HG02588 (cell line): ENCODE data around the gene LRP4.
A peak's percentile ranks its signal among the peaks of the same experiment; 100 is the strongest.
"Not testable (repeated sequence)": the region's sequence is repeated elsewhere in the genome, so short reads cannot be mapped to it uniquely, and the experiment has no call there.

Experiments
- ATAC-seq: cut with Tn5 transposase; IDR thresholded peaks from one replicate; pipeline ENCODE4 v1.9.1; 2021; ENCODE audit warnings: mild to moderate bottlenecking, moderate library complexity; ENCODE audit not compliant: unreplicated experiment

LRP4 gene, protein sequence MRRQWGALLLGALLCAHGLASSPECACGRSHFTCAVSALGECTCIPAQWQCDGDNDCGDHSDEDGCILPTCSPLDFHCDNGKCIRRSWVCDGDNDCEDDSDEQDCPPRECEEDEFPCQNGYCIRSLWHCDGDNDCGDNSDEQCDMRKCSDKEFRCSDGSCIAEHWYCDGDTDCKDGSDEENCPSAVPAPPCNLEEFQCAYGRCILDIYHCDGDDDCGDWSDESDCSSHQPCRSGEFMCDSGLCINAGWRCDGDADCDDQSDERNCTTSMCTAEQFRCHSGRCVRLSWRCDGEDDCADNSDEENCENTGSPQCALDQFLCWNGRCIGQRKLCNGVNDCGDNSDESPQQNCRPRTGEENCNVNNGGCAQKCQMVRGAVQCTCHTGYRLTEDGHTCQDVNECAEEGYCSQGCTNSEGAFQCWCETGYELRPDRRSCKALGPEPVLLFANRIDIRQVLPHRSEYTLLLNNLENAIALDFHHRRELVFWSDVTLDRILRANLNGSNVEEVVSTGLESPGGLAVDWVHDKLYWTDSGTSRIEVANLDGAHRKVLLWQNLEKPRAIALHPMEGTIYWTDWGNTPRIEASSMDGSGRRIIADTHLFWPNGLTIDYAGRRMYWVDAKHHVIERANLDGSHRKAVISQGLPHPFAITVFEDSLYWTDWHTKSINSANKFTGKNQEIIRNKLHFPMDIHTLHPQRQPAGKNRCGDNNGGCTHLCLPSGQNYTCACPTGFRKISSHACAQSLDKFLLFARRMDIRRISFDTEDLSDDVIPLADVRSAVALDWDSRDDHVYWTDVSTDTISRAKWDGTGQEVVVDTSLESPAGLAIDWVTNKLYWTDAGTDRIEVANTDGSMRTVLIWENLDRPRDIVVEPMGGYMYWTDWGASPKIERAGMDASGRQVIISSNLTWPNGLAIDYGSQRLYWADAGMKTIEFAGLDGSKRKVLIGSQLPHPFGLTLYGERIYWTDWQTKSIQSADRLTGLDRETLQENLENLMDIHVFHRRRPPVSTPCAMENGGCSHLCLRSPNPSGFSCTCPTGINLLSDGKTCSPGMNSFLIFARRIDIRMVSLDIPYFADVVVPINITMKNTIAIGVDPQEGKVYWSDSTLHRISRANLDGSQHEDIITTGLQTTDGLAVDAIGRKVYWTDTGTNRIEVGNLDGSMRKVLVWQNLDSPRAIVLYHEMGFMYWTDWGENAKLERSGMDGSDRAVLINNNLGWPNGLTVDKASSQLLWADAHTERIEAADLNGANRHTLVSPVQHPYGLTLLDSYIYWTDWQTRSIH (N-terminal part only)

DNA sequence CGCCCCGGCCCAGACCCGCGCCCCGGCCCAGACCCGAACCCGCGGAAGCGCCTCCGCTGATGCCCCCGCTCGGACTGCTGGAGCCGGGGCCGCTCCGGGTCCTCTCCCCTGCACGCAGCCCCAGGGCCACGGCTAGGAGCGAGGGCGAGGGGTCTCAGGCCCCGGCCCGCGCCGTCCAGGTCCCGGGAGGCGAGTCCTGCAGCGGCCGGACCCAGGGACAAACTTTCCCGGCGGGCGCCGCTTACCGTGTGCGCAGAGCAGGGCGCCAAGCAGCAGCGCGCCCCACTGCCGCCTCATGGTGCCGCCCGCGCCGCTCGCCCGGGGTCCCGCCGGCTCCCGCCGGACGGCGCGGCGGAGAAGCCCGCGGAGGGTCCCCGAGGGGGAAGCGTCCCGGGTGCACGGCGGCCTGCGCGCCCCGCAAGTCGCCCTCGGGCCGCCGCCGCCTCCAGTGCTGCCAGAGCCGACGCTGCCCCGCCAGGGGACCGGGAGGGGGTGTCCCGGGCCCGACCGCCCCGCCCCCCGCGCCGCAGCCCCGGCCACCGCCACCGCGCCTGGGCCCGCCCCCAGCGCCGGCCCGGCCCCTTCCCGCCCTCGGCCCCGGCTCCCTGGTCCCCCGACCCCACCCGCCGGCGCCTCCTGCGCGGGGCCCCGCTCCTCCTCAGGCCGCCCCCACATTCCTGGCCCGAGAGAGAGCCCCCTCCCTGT, at the start of gene LRP4:
TSS of gene LRP4 (minus strand) at position 468 of the 705 bp plus-strand sequence. CDS start at position 297, 171 bp downstream.
- no peak for ATAC-seq

DNA sequence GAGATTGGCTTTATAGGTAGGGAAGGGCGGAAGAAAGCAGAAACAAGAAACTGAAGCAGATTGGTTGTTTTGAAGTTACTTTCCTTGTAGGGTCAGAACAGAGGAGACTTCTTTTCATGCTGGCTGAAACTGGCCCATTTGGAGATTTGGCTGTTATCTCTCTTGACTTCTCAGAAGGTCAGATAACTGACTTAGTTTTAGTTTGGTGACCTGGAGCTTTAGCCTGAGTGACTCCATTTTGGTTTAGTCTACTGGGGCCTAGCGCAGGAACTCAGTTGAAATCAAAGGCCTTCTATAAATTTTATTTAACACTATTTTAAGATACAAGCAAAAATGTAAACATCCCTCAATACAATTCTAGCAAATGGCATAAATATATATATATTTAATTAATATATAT, 49.6 kb upstream of the LRP4 start:
- no peak for ATAC-seq

DNA sequence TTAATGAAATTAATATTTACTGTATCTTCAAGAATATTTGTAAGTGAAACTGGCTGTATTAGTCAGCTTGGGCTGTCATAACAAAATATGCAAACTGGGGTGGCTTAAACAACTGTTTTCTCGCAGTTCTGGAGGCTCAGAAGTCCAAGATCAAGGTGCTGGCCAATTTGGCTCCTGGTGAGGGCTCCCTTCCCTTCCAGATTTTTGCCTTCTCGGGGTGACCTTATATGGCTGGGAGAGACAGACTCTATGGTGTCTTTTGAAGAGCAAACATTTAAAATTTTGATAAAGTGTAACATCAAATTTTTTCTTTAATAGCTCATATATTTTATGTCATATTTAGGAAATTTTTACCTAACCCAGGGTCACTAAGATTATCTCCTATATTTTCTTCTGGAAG, 48.4 kb upstream of the LRP4 start:
- no peak for ATAC-seq

- no peak for ATAC-seq
Observed at GRCh38 chr11:46963844-46964243, 45.5 kb upstream of the LRP4 start.

DNA sequence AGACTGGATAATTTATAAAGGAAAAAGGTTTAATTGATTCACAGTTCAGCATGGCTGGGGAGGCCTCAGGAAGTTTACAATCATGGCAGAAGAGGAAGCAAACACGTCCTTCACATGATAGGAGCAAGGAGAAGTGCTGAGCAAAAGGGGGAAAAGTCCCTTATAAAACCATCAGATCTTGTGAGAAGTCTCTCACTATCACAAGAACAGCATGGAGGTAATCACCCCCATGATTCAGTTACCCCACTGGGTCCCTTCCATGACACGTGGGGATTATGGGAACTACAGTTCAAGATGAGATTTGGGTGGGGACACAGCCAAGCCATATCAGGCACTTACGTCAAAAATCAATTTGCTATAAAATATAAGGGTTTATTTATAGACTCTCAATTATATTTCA, 43.5 kb upstream of the LRP4 start:
- not testable (repeated sequence) for ATAC-seq

GRCh38 chr11:46961041-46961440, 42.7 kb upstream of the LRP4 start:
- no peak for ATAC-seq

DNA sequence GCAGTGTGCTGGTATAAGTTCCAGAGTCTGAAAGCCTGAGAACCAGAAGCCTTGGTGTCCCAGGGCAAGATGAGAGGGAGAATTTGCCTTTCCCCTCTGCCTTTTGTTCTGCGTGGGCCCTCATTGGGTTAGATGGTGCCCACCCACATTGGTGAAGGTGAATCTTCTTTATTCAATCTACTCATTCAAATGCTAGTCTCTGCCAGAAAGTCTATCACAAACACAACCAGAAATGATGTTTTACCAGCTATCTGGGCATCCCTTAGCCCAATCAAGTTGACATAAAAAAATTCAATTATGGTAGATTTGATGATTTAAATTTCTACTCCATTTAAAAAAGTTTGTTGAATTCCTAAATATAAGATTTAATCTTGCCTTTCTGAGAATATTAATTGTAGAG, 40.4 kb upstream of the LRP4 start:
- ATAC-seq, result no peak

- no peak for ATAC-seq
Observed at GRCh38 chr11:46953093-46953492, 34.7 kb upstream of the LRP4 start.

GRCh38 chr11:46952553-46952952, 34.2 kb upstream of the LRP4 start:
- ATAC-seq, result no peak

GRCh38 chr11:46951864-46952263, 33.5 kb upstream of the LRP4 start:
- no peak for ATAC-seq

DNA sequence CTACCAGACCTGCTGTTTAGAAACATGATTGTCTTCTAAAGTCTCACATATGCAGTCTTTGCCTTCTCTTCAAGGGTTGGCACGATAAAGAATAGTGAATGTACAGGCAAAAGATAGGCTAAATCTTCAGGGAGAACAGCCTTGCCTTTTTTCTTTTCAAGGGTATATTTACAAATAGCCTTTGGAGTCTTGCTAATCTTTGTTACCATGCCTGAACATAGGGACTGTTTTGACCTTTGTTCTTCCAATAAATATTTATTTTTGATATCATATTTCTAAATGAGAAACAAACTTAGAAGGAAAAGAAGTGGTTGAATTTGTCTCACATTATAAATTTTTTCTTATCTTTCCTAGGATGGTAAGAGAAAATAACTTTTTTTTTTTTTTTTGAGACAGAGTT, 30.9 kb upstream of the LRP4 start:
- ATAC-seq, result no peak

DNA sequence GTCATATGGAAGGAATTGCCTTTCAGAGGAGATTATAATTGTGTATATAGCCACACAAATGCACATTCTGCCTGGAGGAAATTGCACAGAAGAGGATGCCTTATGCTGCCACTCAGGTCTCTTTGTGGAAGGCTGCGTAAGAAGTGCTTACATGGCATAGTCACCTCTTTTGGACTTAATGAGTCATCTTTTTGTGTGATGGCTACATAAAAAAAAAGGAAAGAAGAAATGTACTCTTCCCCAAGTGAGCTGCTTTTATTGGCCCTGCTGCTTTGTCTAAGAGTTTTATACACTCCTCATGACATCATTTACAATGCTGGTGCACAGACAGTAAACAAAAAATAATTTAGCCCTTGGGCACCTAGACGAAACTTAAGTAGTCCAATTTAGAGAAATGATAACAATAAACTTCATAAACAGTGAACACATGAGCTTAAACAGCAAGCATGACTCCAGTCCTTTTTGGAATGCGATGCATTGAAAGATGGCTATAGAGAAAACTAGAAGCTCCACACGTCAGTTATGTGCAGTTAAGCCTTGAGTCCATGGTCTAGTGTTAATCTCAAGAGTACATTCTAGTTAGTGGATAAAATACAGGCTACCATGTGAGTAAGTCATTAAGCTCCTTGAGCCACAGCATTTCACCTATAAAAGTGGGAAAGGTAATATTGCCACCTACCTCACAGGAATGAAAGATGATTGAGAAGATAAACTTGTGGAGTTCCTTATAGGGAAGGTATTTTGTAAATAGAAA, 30.2 kb upstream of the LRP4 start:
- ATAC-seq, result no peak

- ATAC-seq, result no peak
Observed at GRCh38 chr11:46947399-46948077, 29.2 kb upstream of the LRP4 start.

- no peak for ATAC-seq
Observed at GRCh38 chr11:46944356-46945075, 26.2 kb upstream of the LRP4 start.

- no peak for ATAC-seq
Observed at GRCh38 chr11:46942172-46942571, 23.8 kb upstream of the LRP4 start.

DNA sequence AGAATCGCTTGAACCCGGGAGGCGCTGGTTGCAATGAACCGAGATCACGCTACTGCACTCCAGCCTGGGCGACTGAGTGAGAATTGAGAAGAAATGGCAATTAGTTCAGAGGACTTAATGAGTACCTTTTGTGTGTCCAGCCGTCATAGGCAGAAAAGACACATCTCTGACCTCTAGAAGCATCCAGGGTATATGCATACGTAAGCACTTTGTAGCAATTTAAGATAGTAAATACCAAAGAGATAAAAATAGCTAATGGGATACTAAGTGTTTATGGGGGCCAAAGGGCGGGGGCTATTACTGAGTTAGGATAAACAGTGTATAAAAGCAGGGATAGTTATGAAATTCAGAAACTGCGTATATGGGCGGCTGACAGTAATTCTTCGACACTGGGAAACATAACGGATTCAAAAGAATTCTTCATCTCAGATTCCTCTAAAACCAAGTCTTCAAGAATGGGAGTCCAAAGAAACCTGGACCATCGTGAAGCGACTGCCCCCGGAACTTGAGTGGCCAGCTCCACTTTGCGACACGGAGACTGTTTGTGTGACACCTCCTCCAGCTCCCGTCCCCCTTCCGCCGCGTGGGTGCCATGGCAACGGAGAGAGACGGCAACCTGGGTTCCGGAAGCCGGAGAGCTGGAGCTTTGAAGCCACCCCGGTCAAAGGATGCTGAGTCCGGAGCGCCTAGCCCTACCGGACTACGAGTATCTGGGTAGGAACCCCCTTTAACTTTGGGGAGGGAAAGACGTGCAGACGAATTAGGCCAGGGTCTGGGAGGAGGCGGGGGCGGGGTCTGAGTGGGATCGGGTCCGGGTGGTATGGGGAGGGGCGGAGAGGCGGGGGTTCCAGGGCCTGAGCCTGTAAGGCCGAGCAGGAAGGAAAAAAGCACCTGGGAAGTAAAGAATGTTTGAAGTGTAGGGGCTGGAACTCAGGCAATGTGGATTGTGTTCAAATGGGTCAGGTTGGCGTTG, 18.1 kb upstream of the LRP4 start, which contains the start of gene CSTPP1:
TSS of gene CSTPP1 (plus strand) at position 624 of the 973 bp plus-strand sequence. CDS start at position 669, 45 bp downstream.
- ATAC-seq, result peak; percentile 95

DNA sequence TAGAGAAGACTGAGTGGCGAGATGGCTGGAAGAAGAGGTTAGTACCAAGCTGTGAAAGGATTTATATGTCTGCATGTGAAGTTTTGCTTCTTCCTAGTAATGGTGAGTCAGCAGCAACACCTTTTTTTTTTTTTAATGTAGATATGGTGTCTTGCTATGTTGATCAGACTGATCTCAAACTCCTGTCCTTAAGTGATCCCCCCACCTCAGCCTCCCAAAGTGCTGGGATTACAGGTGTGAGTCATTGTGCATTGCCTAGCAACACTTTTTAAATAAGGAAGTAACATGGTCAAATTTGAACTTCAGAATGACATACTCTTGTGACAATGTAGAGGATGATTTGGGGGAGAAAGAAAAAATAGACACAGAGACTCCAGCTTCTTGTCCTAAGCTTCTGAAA, 11.7 kb upstream of the LRP4 start:
- no peak for ATAC-seq
